A549 (cell line): ENCODE results near the gene PEX26. TPM values are rescaled to one million over a fixed set of nuclear protein-coding genes. Genes with fewer than 3 reads are reported as not detected.

ENCODE experiments used
- ATAC-seq, 2 experiments: fragments of 200-7000 bp in 1 of 2; fragments of >200 bp in 1 of 2; cut with Nextera tagmentation in 1 of 2; cut with Tn5 transposase in 1 of 2; 3 replicates each; pipeline versions ENCODE4 v1.8.0 to v1.9.1; 2018 to 2020; ENCODE audit warnings: mild to moderate bottlenecking in 1 of 2, moderate library complexity in 1 of 2
- CTCF ChIA-PET: fragments of 300-600 bp; sonication (Branson Sonifier 250); formaldehyde crosslinking; extraction: SDS; loops from one replicate; lab custom pipeline; 2021; ENCODE audit warnings: antibody characterized with exemption, inconsistent platforms; lab: Yijun Ruan, JAX
- POLR2A ChIA-PET: fragments of 350-600 bp; formaldehyde crosslinking; extraction: SDS; loops from one replicate; lab custom pipeline; 2021; ENCODE audit warnings: antibody characterized with exemption, inconsistent platforms; lab: Yijun Ruan, JAX
- DNase-seq, 2 experiments: peaks; one replicate each; pipeline versions ENCODE4 v3.0.0 to v3.0.0-alpha.2; 2011 to 2016; ENCODE audit warnings: low read depth in 1 of 2, low spot score in 1 of 2
- FAIRE-seq: peaks from 2 replicates; lab custom pipeline; 2011; peaks lifted over from hg19 to GRCh38; lab: Jason Lieb, UNC
- H3K27ac ChIP-seq, 2 experiments: fragments of >200 bp; sonication (Bioruptor Twin); formaldehyde crosslinking; 3 replicates each; pipeline ENCODE4 v1.5.1; 2016 to 2017
- H3K4me1 ChIP-seq: fragments of >200 bp; sonication (Bioruptor Twin); formaldehyde crosslinking; 3 replicates; pipeline ENCODE4 v1.6.1; 2016
- H3K4me2 ChIP-seq: fragments of >200 bp; sonication (Bioruptor Twin); formaldehyde crosslinking; 3 replicates; pipeline ENCODE4 v1.6.1; 2016
- H3K4me3 ChIP-seq: fragments of >200 bp; sonication (Bioruptor Twin); formaldehyde crosslinking; 3 replicates; pipeline ENCODE4 v1.5.1; 2016
- H3K9me3 ChIP-seq: fragments of >200 bp; sonication (Bioruptor Twin); formaldehyde crosslinking; 3 replicates; pipeline ENCODE4 v1.6.1; 2016
- CBX2 ChIP-seq: fragments of 200-600 bp; sonication (generic); IDR thresholded peaks from 2 replicates; pipeline ENCODE4 v1.6.1; 2016; ENCODE audit warnings: low read depth, mild to moderate bottlenecking, borderline replicate concordance
- ELK1 ChIP-seq: fragments of 150-350 bp; IDR thresholded peaks from 2 replicates; pipeline ENCODE4 v1.6.1; 2014; ENCODE audit warnings: low read depth, mild to moderate bottlenecking, low read length
- ESRRA ChIP-seq: fragments of 150-350 bp; IDR thresholded peaks from 2 replicates; pipeline ENCODE4 v1.6.1; 2014; ENCODE audit warnings: mild to moderate bottlenecking, low read length, borderline replicate concordance
- HDAC2 ChIP-seq: fragments of 200-600 bp; sonication (generic); IDR thresholded peaks from 2 replicates; pipeline ENCODE4 v1.6.1; 2016
- KDM5A ChIP-seq: fragments of 200-600 bp; sonication (generic); IDR thresholded peaks from 2 replicates; pipeline ENCODE4 v1.6.1; 2016; ENCODE audit warnings: antibody characterized with exemption, mild to moderate bottlenecking
- MAX ChIP-seq: IDR thresholded peaks from 2 replicates; pipeline ENCODE4 v1.6.1; 2012
- NFE2L2 ChIP-seq: fragments of 150-350 bp; conservative IDR thresholded peaks from 2 replicates; pipeline ENCODE4 v1.6.1; 2014; ENCODE audit warnings: low read length
- POLR2A ChIP-seq: IDR thresholded peaks from 2 replicates; pipeline ENCODE4 v1.6.1; 2012; ENCODE audit warnings: mild to moderate bottlenecking, low read length
- REST ChIP-seq: fragments of 200-600 bp; sonication (generic); IDR thresholded peaks from 2 replicates; pipeline ENCODE4 v1.6.1; 2016; ENCODE audit warnings: antibody characterized with exemption, mild to moderate bottlenecking, moderate library complexity
- RFX5 ChIP-seq: fragments of 450-650 bp; IDR thresholded peaks from 2 replicates; pipeline ENCODE4 v1.7.1; 2014; ENCODE audit warnings: antibody characterized with exemption, mild to moderate bottlenecking, moderate library complexity
- TFCP2L1 ChIP-seq: fragments of 250-450 bp; sonication (Bioruptor Pico); IDR thresholded peaks from 2 replicates; pipeline ENCODE4 v1.5.0; 2021; ENCODE audit warnings: mild to moderate bottlenecking
- USF2 ChIP-seq: fragments of 450-650 bp; IDR thresholded peaks from 2 replicates; pipeline ENCODE4 v1.6.1; 2014; ENCODE audit warnings: antibody characterized with exemption
- ZC3H11A ChIP-seq: fragments of 450-650 bp; IDR thresholded peaks from 2 replicates; pipeline ENCODE4 v1.6.1; 2014; ENCODE audit warnings: antibody characterized with exemption, mild to moderate bottlenecking
- ZSCAN20 ChIP-seq: fragments of 250-450 bp; sonication (Bioruptor Pico); IDR thresholded peaks from 2 replicates; pipeline ENCODE4 v1.8.0; 2022; ENCODE audit warnings: mild to moderate bottlenecking, moderate library complexity
- WGBS: methylation state at CpG from one replicate; pipeline ENCODE4 v1.1.6; 2017; ENCODE audit errors: missing lambda C conversion rate; 5-methylcytosine and 5-hydroxymethylcytosine counted together
- polyA plus RNA-seq, 4 experiments: library from polyadenylated mRNA; depleted of rRNA in 3 of 4; stranded (reverse); fragments of >200 nt; fragmentation: RNase III in 1 of 4; extraction: RNeasy Plus Mini Kit Qiagen cat#74134 plus additional on column Dnase treatment in 1 of 4; gene quantifications; 2 replicates in 3 of 4; 3 replicates in 1 of 4; pipeline ENCODE4 v1.2.3, GENCODE V29; 2011 to 2017

PEX26 gene
- polyA plus RNA-seq, 2 of the 4 experiments (the other 2 are of a cell fraction), result 11.8 to 12.4 TPM

GRCh38 chr22:18109410-18110193, 31.8 kb downstream of the PEX26 start (continued):
- TF ChIP-seq REST (no peak), USF2 (no peak)

- peak; percentile 30 to 67; a peak in 4 of 6 replicates for ATAC-seq
- H3K27ac ChIP-seq, result peak within 1 kb of the TSS in 1 of 2 experiments; percentile 63; a peak in 2 of 6 replicates
- ChIA-PET POLR2A (no interaction called here), CTCF (interaction anchor here (1.1 kb wide), 1 partner anchor 12 kb away, joined by 3 read pairs; no protein-coding TSS in a partner anchor)
- no peak for DNase-seq
- FAIRE-seq, result no peak
- no peak for TF ChIP-seq CBX2
- TF ChIP-seq ZSCAN20 (CRISPR knock-in tag), result no peak
- no peak for TF ChIP-seq USF2
- no peak for TF ChIP-seq POLR2A
- no peak for TF ChIP-seq HDAC2
- TF ChIP-seq KDM5A, result no peak
- TF ChIP-seq ZC3H11A, result no peak
- no peak for TF ChIP-seq MAX
- no peak for TF ChIP-seq RFX5
- no peak for TF ChIP-seq NFE2L2
- TF ChIP-seq TFCP2L1 (CRISPR knock-in tag), result no peak
- no peak for TF ChIP-seq ESRRA
- TF ChIP-seq ELK1, result no peak
- H3K4me2 ChIP-seq, result peak within 1 kb of the TSS; percentile 65
- H3K4me1 ChIP-seq, result no peaks in the 10 kb centered on the region
- WGBS, result 57% methylated on average over 9 of the region's 72 CpGs
- no peaks in the 10 kb centered on the region for H3K9me3 ChIP-seq
- H3K4me3 ChIP-seq, result peak within 1 kb of the TSS; percentile 33; the same call in 2 of the 3 replicates
These were observed 32.6 kb downstream of the PEX26 start, which contains the start of gene TUBA8 for GRCh38 chr22:18110194-18110953. TSS of gene TUBA8 (plus strand) at chr22:18110809. CDS start at chr22:18110866, 57 bp downstream.
